ENCODE data around the gene CFTR.

DNA sequence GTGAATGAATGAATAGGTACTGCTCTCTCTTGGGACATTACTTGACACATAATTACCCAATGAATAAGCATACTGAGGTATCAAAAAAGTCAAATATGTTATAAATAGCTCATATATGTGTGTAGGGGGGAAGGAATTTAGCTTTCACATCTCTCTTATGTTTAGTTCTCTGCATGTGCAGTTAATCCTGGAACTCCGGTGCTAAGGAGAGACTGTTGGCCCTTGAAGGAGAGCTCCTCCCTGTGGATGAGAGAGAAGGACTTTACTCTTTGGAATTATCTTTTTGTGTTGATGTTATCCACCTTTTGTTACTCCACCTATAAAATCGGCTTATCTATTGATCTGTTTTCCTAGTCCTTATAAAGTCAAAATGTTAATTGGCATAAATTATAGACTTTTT, 1.2 kb downstream of the CFTR start:
- TF ChIP-seq, protein P1, sequence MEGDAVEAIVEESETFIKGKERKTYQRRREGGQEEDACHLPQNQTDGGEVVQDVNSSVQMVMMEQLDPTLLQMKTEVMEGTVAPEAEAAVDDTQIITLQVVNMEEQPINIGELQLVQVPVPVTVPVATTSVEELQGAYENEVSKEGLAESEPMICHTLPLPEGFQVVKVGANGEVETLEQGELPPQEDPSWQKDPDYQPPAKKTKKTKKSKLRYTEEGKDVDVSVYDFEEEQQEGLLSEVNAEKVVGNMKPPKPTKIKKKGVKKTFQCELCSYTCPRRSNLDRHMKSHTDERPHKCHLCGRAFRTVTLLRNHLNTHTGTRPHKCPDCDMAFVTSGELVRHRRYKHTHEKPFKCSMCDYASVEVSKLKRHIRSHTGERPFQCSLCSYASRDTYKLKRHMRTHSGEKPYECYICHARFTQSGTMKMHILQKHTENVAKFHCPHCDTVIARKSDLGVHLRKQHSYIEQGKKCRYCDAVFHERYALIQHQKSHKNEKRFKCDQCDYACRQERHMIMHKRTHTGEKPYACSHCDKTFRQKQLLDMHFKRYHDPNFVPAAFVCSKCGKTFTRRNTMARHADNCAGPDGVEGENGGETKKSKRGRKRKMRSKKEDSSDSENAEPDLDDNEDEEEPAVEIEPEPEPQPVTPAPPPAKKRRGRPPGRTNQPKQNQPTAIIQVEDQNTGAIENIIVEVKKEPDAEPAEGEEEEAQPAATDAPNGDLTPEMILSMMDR (IDR thresholded peaks at IDR 0.05), result no peak
- TF ChIP-seq POLR2A (IDR thresholded peaks at IDR 0.05) (no peak), EP300 (IDR thresholded peaks at IDR 0.05) (no peak)
